ELF-1 (cell line): Measurements from ENCODE around the gene HIKESHI.
"Not testable (repeated sequence)": the region's sequence is repeated elsewhere in the genome, so short reads cannot be mapped to it uniquely, and the experiment has no call there.

Experiments used
- DNase-seq: peaks from one replicate; pipeline ENCODE4 v3.0.0-alpha.2; 2016; ENCODE audit warnings: low read depth, low spot score

HIKESHI gene

DNA sequence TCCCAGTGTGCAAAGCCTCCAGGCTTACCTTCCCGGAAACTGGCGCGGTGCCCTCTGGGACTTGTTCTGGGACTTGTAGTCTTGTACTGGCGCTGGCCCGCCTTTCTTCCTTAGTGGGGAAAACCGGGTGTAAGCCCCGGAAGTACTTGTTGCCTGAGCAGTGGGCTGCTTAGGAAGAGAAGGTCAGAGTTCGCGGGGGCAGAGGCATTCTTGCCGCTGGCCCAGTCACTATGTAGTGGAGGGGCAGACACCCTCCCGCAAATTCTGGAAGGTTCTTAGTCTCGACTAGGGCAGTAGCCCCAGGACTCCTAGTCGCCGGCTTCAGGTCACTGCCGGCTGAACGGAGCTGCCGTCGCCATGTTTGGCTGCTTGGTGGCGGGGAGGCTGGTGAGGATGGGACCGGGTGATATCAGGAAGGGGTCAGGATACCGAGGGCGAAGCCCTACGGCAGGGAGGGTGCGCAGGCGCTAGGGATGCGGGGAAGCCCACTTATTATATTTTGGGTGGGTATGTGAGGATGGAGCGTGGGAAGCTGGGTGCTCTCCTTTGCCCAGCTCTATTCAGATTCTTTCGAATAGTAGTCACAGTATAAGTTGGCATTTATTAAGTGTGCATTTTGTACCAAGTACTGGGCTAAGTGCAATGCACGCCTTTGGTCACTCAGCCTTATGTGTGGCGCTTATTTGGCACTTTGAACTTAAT is at the start of gene HIKESHI:
Gene HIKESHI (plus strand): TSS at position 149 of the 702 bp plus-strand sequence. CDS start 209 bp downstream, at position 358.
- DNase-seq: peak; percentile 95

DNA sequence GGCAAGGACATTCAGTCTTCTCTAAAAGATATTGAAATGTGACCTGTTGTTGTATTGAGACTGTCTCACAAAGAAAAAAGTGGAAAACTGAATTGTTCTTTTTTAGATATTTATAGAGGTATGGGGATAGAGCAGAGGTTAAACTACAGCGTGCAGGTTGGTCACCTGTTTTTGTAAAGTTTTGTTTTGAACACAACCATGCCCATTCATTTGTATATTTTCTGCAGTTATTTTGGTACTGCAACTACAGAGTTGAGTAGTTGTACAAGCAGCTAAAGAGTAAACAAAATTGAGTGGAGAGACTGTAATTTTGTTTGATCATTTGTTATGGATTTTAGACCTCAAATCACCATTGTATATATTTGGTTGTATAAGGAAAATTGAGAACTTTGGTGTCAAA is 46.1 kb upstream of the HIKESHI start:
- DNase-seq: no peak

- no peak for DNase-seq
Measured at GRCh38 chr11:86256608-86257007, 45.4 kb upstream of the HIKESHI start.

- DNase-seq: no peak
Measured at GRCh38 chr11:86257446-86257845, 44.6 kb upstream of the HIKESHI start.

DNA sequence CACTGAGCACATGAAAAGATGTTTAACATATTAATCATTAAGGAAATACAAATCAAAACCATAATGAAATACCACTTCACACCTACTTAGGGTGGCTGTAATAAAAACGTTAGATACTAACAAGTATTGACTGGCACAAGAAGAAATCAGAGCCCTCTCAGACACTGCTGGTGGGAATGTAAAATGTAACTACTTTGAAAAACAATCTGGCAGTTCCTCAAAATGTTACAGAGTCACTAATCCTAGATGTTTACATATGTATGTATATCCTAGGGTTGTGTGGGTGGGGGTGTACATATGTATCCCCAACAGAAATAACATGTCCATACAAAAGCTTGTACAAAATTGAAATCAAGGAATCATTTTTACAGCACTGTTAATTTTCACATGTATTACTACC is 42.3 kb upstream of the HIKESHI start:
- DNase-seq: no peak

DNA sequence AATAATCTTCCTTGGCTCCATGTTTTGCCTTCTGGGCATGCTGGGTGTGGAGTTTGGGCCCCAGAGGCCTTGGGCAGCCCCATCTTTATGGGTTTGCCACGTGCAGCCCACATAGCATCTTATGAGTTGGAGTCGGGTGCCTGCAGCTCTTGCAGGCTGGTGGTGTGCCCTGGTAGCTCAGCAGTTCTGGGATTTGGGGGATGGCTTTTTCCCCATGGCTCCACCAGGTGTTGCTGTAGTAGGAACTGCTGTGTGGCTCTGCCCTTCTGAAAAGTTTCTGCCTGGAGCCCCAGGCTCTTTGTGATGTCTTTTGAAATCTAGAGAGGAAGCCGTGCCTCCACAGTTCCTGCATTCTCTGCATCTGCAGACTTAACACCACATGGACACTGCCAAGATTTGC is 40.7 kb upstream of the HIKESHI start:
- DNase-seq: peak; percentile 30

- no peak for DNase-seq
Measured at GRCh38 chr11:86262387-86262786, 39.7 kb upstream of the HIKESHI start.

GRCh38 chr11:86264649-86265048 is 37.4 kb upstream of the HIKESHI start:
- DNase-seq: no peak

- DNase-seq: no peak
Measured at GRCh38 chr11:86265194-86265593, 36.8 kb upstream of the HIKESHI start.

DNA sequence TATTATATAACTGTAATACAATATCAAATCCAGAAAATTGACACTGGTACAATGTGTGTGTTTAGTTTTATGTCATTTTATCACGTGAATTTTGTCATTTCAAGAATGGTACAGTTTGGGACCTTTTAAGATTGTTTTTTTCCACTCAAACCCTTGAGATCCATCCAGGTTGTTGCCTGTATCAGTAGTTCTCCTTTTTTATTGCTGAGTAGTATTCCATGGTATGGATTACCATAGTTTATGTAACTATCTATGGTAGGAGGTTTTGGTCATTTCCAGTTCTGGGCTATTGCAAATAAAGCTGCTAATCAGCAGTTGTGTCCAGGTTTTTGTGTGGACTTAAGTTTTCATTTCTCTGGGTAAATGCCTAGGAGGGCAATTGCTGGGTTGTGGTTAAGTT is 32.4 kb upstream of the HIKESHI start:
- DNase-seq: no peak

GRCh38 chr11:86274503-86274902 is 27.5 kb upstream of the HIKESHI start:
- DNase-seq: peak; percentile 42

- no peak for DNase-seq
Measured at GRCh38 chr11:86274999-86275398, 27.0 kb upstream of the HIKESHI start.

- no peak for DNase-seq
Measured at GRCh38 chr11:86275493-86276370, 26.3 kb upstream of the HIKESHI start.

GRCh38 chr11:86277741-86278140 is 24.3 kb upstream of the HIKESHI start:
- DNase-seq: no peak

DNA sequence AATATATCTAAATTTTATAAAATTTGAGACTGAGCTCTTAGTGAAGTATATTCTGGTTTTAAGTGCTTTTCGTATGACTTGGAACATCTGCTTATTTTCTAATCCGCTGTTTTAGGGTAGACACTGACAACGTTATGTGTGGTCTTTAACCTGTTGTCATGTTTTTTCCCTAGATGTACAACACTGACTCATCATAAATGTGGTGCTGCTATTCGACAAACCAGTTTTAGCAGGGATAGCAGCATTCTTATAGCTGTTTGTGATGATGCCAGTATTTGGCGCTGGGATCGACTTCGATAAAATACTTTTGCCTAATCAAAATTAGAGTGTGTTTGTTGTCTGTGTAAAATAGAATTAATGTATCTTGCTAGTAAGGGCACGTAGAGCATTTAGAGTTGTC is 23.8 kb upstream of the HIKESHI start:
- no peak for DNase-seq

GRCh38 chr11:86279747-86280146 is 22.3 kb upstream of the HIKESHI start:
- DNase-seq: no peak

GRCh38 chr11:86287468-86287796 is 14.6 kb upstream of the HIKESHI start:
- DNase-seq: no peak

DNA sequence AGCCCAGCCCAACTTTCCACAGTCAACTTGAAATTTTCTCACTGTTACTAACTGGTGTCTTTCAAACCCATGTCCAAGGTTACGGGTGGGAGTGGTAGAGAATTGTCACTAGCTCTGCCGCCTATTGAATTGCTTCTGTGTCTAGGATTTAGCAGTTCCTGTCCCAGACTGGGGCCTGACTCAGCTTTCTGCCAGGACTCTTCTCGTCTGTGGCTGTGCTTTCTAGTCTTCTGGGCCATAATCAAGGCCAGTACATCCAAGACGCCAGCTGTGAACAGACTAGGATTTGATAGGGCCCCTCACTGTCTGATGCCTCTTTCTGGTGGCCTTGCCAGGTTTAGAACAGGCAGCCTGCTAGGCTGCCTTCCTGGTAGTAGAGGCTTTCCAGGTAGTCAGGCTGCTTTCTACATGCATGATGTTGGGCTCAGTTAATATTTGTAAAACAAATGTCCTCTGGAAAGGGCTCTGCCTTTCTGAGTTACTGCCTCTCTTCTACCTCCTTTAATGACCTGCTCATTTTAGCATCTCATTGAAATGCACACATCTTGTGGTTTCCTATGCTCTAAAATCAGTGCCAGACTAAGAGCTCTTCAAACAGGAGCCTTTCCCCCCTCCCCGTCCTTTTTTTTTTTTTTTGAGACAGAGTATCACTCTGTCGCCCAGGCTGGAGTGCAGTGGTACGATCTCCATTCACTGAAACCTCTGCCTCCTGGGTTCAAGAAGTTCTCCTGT is 13.1 kb upstream of the HIKESHI start:
- peak; percentile 6 for DNase-seq

- not testable (repeated sequence) for DNase-seq
Measured at GRCh38 chr11:86289508-86290280, 12.3 kb upstream of the HIKESHI start.

DNA sequence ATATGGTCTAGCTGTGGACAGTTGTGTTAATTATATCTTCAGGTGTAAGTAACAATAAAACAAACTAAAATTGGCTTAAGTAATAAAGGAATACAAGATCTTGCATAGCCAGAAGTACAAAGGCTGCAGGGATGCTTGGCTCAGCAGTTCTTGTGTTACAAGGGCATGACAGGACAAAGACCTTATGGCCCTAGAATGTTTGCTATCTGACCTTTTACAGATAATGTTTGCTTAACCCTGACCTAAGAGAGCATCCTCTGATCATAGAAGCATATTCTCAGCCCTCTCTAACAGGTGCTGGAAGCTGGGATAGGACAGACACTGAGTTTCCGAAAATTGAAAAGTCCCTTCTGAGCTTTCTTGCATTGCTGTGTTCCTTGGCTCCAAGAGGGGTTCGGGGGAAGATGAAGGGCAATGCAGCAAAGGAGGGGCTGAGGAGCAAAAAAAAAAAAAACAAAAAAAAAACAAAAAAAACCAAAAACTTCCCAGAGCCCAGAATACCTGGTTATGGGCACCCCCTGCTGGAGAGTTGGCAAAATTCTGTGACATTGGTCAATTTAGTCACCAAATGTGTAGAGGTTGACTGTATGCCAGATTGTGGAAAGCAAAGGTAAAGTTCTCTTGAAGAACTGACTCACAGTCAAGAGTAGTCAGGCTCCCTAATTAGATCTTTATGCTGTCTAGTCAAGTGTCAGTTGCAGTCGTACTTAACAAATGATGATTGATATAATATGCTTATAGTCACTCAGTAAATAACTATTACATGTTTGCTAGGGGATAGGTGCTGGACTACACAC is 10.4 kb upstream of the HIKESHI start:
- DNase-seq: peak; percentile 31
